Measurements from ENCODE around the gene PLXNA2.

Gene PLXNA2

DNA sequence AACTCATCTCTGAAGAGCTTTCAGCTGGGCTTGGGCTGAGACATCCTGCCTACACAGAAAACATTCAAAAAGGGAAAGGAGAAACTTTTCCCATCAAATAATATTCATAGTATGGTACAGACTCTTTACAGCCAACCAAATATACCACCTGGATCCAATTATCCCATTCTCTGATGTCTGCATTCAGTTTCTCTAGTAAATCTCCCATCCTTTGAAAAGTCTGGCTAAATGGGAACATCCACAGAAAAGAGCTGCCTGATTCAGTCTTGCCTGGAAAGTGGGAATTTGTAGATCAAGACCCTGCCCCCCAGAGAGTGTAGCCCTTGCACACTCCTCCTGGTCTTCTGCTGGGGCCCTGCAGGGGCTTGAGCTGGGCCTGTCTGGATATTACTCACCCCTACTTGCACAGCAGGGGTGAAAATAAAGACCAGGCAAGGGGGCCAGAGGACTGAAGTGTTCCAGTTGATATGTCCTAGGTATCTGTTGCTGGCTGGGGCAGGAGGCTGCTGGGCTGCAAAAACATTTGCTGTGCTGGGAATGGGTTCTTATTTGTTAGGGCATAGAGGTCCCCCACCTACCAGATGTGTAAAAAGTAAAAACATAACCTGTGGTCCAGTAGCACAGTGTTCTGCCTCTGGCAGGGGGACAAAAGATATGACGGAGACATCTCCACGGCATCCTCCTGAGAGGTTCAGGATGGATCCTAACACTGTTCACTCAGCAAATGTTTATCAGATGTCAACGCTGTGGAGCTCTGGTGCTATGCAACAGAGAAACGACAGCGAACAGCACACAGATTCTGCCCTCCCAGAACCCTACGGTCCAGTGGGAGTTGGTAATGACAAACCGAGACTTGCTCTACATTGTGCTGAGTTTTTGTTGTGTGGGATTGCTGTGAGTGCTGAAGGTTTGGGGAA lies 140.3 kb downstream of the PLXNA2 start:
- Histone ChIP-seq H3K4me1 (ENCODE audit: insufficient read depth, low read length) (peaks cover 16% of the 10 kb centered on the region; the same call in 1 of the 2 replicates), H3K27ac (ENCODE audit: low read depth, low read length) (no peak overlapping the region), H3K9ac (ENCODE audit: low read depth, low read length) (no peak overlapping the region), H3K9me3 (ENCODE audit: insufficient read depth, low read depth, low read length) (no peaks in the 10 kb centered on the region), H3K4me3 (ENCODE audit: low read length) (no peak overlapping the region), H3K27me3 (ENCODE audit: insufficient read depth, low read length) (no peaks in the 10 kb centered on the region), H3K36me3 (ENCODE audit: insufficient read depth, low read length) (no peaks in the 10 kb centered on the region)
- 94% methylated on average over 7 of the region's 7 CpGs for WGBS

DNA sequence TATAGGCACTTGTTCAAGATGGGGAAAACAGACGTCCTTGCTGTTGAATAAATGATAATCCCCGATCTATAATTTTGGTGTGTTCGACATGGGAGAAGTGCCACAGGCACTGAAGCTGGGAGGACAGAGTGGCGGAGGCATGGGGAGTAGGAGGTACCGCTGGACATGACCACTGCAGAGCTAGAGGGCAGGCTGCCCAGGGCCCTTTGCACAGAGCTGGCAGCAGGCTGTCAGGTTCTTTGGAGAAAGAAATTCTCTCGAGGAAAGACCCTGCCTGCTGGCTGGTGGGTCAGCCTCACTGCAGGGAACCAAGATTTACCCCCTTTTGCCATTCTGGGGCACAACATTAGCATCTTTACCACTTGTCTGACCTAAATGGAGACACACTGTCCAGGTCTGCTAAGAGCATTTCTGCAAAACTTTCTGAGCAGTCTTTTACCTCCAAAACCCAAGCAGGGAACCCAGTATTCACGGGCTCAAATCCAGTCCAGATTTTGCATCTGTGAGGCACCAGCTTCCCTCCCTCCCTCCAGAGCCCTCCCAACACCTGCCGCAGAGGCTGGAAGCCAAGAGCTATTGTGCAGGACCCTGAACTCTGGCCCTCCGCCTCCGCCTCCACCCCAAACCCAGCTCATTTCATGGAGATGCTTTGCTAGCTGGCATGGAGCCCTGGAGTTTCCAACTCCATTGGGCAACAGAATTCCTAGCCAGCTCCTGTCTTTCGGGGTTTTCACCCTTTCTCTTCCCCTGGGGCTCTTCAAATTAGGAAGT lies 142.3 kb downstream of the PLXNA2 start:
- 0 out of 2 replicates have a peak, but pooled peaks cover 9% of the 10 kb centered on the region for H3K4me1 ChIP-seq (ENCODE audit: insufficient read depth, low read length)
- no peaks in the 10 kb centered on the region for H3K27me3 ChIP-seq (ENCODE audit: insufficient read depth, low read length)
- H3K9ac ChIP-seq (ENCODE audit: low read depth, low read length): no peak overlapping the region
- no peak overlapping the region for H3K4me3 ChIP-seq (ENCODE audit: low read length)
- H3K27ac ChIP-seq (ENCODE audit: low read depth, low read length): no peak overlapping the region
- H3K9me3 ChIP-seq (ENCODE audit: insufficient read depth, low read depth, low read length): no peaks in the 10 kb centered on the region
- 69% methylated on average over 11 of the region's 11 CpGs for WGBS
- H3K36me3 ChIP-seq (ENCODE audit: insufficient read depth, low read length): no peaks in the 10 kb centered on the region

DNA sequence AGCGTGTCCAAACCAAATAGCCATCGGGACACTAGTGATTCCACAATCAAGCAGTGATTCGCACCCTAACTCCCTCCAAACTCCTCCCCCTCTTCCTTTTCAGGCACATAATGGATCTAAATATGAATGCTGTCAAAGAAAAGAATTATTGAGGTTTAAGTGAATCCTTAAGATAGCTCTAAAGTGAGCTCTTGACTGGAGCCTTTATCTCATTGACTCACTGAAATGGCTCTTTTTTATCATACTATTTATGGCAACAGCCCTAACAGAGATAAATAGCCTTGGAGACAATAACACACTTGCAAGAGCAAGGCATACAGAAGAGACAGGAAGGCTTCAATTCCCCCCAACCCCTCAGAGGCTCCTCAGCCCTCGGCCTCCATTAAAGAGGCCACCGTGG lies 143.3 kb downstream of the PLXNA2 start:
- H3K9ac ChIP-seq (ENCODE audit: low read depth, low read length): no peak overlapping the region
- no peaks in the 10 kb centered on the region for H3K27me3 ChIP-seq (ENCODE audit: insufficient read depth, low read length)
- no peaks in the 10 kb centered on the region for H3K36me3 ChIP-seq (ENCODE audit: insufficient read depth, low read length)
- H3K4me3 ChIP-seq (ENCODE audit: low read length): no peak overlapping the region
- no peak overlapping the region for H3K27ac ChIP-seq (ENCODE audit: low read depth, low read length)
- 0 out of 2 replicates have a peak, but pooled peaks cover 9% of the 10 kb centered on the region for H3K4me1 ChIP-seq (ENCODE audit: insufficient read depth, low read length)
- H3K9me3 ChIP-seq (ENCODE audit: insufficient read depth, low read depth, low read length): no peaks in the 10 kb centered on the region
- WGBS: 77% methylated on average over 5 of the region's 5 CpGs

DNA sequence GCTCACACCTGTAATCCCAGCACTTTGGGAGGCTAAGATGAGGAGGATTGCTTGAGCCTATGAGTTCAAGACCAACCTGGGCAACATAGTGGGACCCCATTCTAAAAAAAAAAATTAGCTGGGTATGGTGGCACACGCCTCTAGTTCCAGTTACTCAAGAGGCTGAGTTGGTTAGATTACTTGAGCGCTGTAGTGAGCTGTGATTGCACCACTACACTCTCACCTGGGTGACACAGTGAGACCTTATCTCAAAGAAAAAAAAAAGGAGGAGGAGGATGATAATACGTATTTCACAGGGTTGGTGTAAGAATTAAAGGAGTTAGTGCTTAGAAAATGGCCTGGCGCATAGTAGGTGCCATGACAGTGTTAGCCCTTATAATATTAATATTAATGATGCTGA lies 144.1 kb downstream of the PLXNA2 start:
- H3K27ac ChIP-seq (ENCODE audit: low read depth, low read length): no peak overlapping the region

DNA sequence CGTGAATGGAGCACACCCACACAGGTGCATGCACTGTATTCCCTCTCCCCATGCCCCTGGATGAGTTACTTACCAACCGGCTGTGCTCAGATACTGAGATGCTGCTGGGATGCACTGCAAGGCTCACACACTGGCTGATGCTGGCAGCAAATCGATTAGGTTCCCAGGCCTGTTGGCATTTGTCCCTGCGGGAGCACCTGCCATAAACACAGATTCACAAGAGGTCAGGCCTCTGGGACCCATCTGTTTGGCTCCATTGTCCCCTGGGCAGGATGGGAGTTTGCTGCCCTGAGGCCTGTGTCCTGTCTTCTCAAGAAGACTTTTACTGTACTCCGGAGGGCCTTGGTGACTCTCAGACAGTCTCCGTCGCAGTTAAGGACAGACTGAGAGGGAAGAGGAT lies 145.4 kb downstream of the PLXNA2 start:
- Histone ChIP-seq H3K9ac (ENCODE audit: low read depth, low read length) (no peak overlapping the region), H3K4me3 (ENCODE audit: low read length) (no peak overlapping the region), H3K9me3 (ENCODE audit: insufficient read depth, low read depth, low read length) (no peaks in the 10 kb centered on the region), H3K4me1 (ENCODE audit: insufficient read depth, low read length) (0 out of 2 replicates have a peak, but pooled peaks cover 9% of the 10 kb centered on the region), H3K27ac (ENCODE audit: low read depth, low read length) (no peak overlapping the region), H3K27me3 (ENCODE audit: insufficient read depth, low read length) (no peaks in the 10 kb centered on the region), H3K36me3 (ENCODE audit: insufficient read depth, low read length) (no peaks in the 10 kb centered on the region)
- WGBS: 90% methylated on average over 7 of the region's 7 CpGs

More for the DNA sequence above, 144.1 kb downstream of the PLXNA2 start:
- Histone ChIP-seq H3K36me3 (ENCODE audit: insufficient read depth, low read length) (no peaks in the 10 kb centered on the region), H3K4me3 (ENCODE audit: low read length) (no peak overlapping the region), H3K9me3 (ENCODE audit: insufficient read depth, low read depth, low read length) (no peaks in the 10 kb centered on the region), H3K27me3 (ENCODE audit: insufficient read depth, low read length) (no peaks in the 10 kb centered on the region), H3K9ac (ENCODE audit: low read depth, low read length) (no peak overlapping the region), H3K4me1 (ENCODE audit: insufficient read depth, low read length) (0 out of 2 replicates have a peak, but pooled peaks cover 9% of the 10 kb centered on the region)
- WGBS: 73% methylated on average over 4 of the region's 4 CpGs

DNA sequence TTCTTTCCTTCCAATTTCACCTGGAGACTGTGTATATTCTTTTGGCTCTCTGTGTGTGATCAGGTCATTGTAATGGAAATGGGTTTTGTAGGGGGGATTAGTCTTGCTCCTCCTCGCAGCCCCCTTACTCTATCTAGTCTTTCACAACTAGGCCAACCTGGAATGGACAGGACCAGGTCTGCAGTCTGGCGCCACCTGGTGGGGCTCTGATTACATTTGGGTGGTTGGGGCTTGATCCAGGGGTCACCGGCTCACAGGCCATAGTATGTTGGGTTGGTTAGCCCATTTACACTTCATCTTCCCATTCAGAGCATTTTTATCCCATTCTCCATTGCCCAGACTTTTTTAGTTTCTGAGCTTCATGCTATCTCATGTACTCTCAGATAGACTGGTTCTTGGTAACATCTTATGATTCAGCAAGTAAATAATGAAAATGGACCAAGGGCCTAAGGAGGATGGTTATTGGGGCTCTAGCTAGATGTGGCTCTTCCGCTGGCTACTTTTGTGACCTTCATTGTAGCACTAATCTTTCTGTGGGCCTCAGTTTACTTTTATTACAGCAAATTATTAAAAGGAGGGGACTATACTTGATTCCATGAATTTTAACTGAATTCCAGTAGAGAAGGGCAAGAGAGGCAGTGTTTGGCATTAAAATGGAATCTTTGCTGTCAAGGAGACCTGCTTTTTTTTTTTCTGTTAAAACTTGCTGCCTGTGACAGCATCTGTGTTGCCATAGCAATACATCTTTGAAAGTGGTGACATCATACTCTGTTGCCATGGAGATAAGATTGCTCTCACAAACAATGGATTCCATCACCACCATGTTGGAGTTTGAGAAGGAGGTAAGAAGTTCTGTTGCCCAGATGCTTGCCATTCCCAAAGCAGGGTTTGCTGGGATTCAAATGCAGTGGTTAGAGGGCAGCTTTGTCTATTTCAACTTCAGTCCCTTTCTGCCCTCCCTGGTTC lies 150.1 kb downstream of the PLXNA2 start:
- Histone ChIP-seq H3K9me3 (ENCODE audit: insufficient read depth, low read depth, low read length) (no peaks in the 10 kb centered on the region), H3K36me3 (ENCODE audit: insufficient read depth, low read length) (no peaks in the 10 kb centered on the region), H3K4me3 (ENCODE audit: low read length) (no peak overlapping the region), H3K4me1 (ENCODE audit: insufficient read depth, low read length) (peaks cover 6% of the 10 kb centered on the region; the same call in 1 of the 2 replicates), H3K9ac (ENCODE audit: low read depth, low read length) (no peak overlapping the region), H3K27me3 (ENCODE audit: insufficient read depth, low read length) (no peaks in the 10 kb centered on the region), H3K27ac (ENCODE audit: low read depth, low read length) (no peak overlapping the region)
- WGBS: 48% methylated on average over 3 of the region's 4 CpGs

DNA sequence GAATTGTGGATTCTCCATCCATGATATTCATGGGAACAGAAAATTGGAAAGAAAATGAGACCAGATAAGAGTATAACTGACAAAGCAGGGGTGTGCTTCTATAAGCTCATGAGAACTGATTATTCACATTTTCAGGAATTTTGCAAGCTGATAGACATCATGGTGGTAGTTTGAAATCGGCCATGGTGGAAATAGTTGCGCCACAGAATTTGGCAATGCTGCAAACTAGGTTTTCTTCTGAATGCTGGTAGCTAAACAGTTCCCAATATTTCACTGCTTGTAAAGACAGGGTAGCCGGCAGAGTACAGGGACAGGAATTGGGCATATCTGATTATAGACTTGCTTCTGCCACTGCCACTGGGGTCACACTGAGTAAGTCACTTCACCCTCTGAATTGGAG lies 151.1 kb downstream of the PLXNA2 start:
- Histone ChIP-seq H3K9me3 (ENCODE audit: insufficient read depth, low read depth, low read length) (no peaks in the 10 kb centered on the region), H3K4me1 (ENCODE audit: insufficient read depth, low read length) (peaks cover 6% of the 10 kb centered on the region; the same call in 1 of the 2 replicates), H3K36me3 (ENCODE audit: insufficient read depth, low read length) (no peaks in the 10 kb centered on the region), H3K27me3 (ENCODE audit: insufficient read depth, low read length) (no peaks in the 10 kb centered on the region), H3K27ac (ENCODE audit: low read depth, low read length) (no peak overlapping the region), H3K9ac (ENCODE audit: low read depth, low read length) (no peak overlapping the region), H3K4me3 (ENCODE audit: low read length) (no peak overlapping the region)
- 93% methylated on average over 3 of the region's 3 CpGs for WGBS

DNA sequence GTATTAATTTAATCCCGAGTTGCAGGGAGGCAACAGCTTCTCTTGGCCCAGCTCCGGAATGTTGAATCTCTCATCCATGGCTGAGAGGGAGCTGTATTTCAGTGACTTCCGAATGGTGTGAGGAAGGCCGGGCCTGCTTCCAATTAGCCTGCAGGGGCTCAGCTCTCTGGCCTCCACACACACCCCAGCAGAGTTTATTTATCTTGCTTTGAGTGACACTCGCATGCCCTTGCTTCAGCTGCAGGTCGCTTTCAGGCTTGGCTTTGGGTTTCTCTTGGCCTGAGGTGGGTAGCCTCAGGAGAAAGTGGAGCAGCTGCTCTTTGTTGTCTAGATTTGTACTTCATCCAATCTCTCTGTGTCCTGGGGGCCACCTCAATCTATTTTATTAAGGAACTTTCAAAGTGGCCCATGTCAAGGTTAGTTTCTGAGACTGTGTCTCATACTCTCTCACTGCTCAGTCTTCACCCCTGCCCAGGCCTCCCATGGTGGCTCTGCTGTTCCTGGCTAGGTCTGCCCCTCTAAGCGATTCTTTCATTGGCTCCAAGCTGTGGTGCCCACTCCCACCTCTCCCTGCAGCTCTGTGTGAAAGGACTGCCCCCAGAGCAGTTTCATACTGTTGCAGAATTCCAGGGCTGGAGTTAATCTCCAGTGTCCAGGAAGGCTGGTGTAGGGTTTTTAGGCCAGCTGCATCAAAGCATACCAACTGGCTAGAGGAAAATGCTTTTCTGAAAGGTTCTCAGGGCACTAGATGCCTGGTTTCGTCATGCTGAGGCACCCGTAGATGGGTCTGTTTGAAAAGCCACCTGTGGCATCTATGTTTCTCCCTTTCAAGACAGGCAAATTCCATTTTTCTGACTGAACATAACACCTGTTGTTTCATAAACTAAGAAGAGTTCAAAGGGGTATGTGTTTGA lies 153.5 kb downstream of the PLXNA2 start:
- Histone ChIP-seq H3K27me3 (ENCODE audit: insufficient read depth, low read length) (no peaks in the 10 kb centered on the region), H3K27ac (ENCODE audit: low read depth, low read length) (no peak overlapping the region), H3K9ac (ENCODE audit: low read depth, low read length) (no peak overlapping the region), H3K4me1 (ENCODE audit: insufficient read depth, low read length) (peaks cover 6% of the 10 kb centered on the region; the same call in 1 of the 2 replicates), H3K4me3 (ENCODE audit: low read length) (no peak overlapping the region), H3K36me3 (ENCODE audit: insufficient read depth, low read length) (no peaks in the 10 kb centered on the region), H3K9me3 (ENCODE audit: insufficient read depth, low read depth, low read length) (no peaks in the 10 kb centered on the region)
- WGBS: 85% methylated on average over 9 of the region's 9 CpGs

DNA sequence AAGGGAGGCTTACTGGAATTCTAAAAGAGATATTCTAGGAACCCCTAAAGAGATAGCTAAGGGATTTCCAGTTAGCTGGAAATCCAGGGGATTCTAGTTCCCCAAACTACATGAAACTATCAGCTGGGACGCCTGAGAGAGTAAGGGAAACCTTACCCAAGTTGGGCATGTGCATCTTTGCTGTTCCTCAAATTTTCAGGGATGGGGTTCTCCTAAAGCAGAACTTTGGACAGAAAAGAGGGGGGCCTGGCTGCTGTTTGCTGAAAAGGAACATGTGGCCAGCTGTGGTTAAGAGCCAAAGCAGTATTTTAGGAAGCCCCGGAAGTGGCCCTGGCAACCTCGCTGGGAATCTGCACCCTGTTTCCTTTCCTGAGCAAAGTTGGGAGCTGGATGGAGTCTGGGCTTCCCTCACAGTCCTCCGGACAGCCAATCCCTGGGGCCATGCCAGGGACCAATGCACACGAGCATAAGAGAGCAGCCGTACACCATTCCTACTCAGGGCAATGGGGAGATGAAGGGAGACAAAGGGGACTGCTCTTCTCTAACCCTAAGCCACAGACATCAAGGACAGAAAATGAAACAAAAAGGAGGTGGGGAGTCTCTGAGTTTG lies 154.3 kb downstream of the PLXNA2 start:
- peaks cover 6% of the 10 kb centered on the region; the same call in 1 of the 2 replicates for H3K4me1 ChIP-seq (ENCODE audit: insufficient read depth, low read length)
- 92% methylated on average over 5 of the region's 6 CpGs for WGBS
- H3K9me3 ChIP-seq (ENCODE audit: insufficient read depth, low read depth, low read length): no peaks in the 10 kb centered on the region
- H3K27me3 ChIP-seq (ENCODE audit: insufficient read depth, low read length): no peaks in the 10 kb centered on the region
- no peak overlapping the region for H3K27ac ChIP-seq (ENCODE audit: low read depth, low read length)
- no peak overlapping the region for H3K9ac ChIP-seq (ENCODE audit: low read depth, low read length)
- H3K4me3 ChIP-seq (ENCODE audit: low read length): no peak overlapping the region
- H3K36me3 ChIP-seq (ENCODE audit: insufficient read depth, low read length): no peaks in the 10 kb centered on the region

Data from HUES64 (cell line).